ENCODE results near the gene CCDC157. TPM values are rescaled to one million over a fixed set of nuclear protein-coding genes. Genes with fewer than 3 reads are reported as not detected.

The CCDC157 gene
- total RNA-seq, 1 donor from 2014 or later: 3.7 TPM

- Histone ChIP-seq H3K4me2 (no peak overlapping the region), H3K79me2 (ENCODE audit: low read depth) (no peaks in the 10 kb centered on the region), H3K27ac (no peak overlapping the region), H3K9ac (no peak overlapping the region), H2AFZ (replicated peaks) (no peak overlapping the region), H3K4me3 (no peak overlapping the region), H3K36me3 (no peaks in the 10 kb centered on the region), H3K9me3 (ENCODE audit: low read depth) (no peaks in the 10 kb centered on the region), H3K27me3 (no peaks in the 10 kb centered on the region), H4K20me1 (ENCODE audit: low read depth) (no peaks in the 10 kb centered on the region), H3F3A (ENCODE audit: low read depth) (peaks cover 7% of the 10 kb centered on the region), H3K4me1 (peaks cover 8% of the 10 kb centered on the region)
- H3K27ac Mint-ChIP-seq: no peak overlapping the region
- no peaks in the 10 kb centered on the region for H3K9me3 Mint-ChIP-seq
- peaks cover 23% of the 10 kb centered on the region for H3K4me1 Mint-ChIP-seq
- TF ChIP-seq EZH2 (IDR thresholded peaks at IDR 0.05) (no peak), CTCF (IDR thresholded peaks at IDR 0.05) (no peak), EZH2phosphoT487 (IDR thresholded peaks at IDR 0.05) (no peak)
- no peaks in the 10 kb centered on the region for H3K27me3 Mint-ChIP-seq (ENCODE audit: insufficient read depth, low read depth)
- H3K36me3 Mint-ChIP-seq: peaks cover 22% of the 10 kb centered on the region
- no peak for DNase-seq (ENCODE audit: low spot score)
- no peak overlapping the region for H3K4me3 Mint-ChIP-seq
Measured at GRCh38 chr22:30406400-30406799, 49.6 kb downstream of the CCDC157 start.

GRCh38 chr22:30408388-30409102 is 51.7 kb downstream of the CCDC157 start:
- H3K9ac ChIP-seq: no peak overlapping the region
- H3K4me3 Mint-ChIP-seq: no peak overlapping the region

GRCh38 chr22:30411780-30412179 is 55.0 kb downstream of the CCDC157 start:
- no peaks in the 10 kb centered on the region for H3K4me1 Mint-ChIP-seq
- TF ChIP-seq CTCF (IDR thresholded peaks at IDR 0.05) (no peak), EZH2phosphoT487 (IDR thresholded peaks at IDR 0.05) (no peak), EZH2 (IDR thresholded peaks at IDR 0.05) (no peak)
- no peaks in the 10 kb centered on the region for H4K20me1 ChIP-seq (ENCODE audit: low read depth)
- no peak overlapping the region for H3K4me3 Mint-ChIP-seq
- H3K27ac ChIP-seq: no peak overlapping the region
- no peaks in the 10 kb centered on the region for H3K27me3 ChIP-seq
- no peaks in the 10 kb centered on the region for H3K9me3 Mint-ChIP-seq
- H3K79me2 ChIP-seq (ENCODE audit: low read depth): no peaks in the 10 kb centered on the region
- no peak overlapping the region for H3K4me2 ChIP-seq
- no peak overlapping the region for H2AFZ ChIP-seq (replicated peaks)
- no peaks in the 10 kb centered on the region for H3K4me1 ChIP-seq
- DNase-seq (ENCODE audit: low spot score): no peak
- peaks cover 33% of the 10 kb centered on the region for H3K36me3 Mint-ChIP-seq
- no peaks in the 10 kb centered on the region for H3K9me3 ChIP-seq (ENCODE audit: low read depth)
- no peak overlapping the region for H3K4me3 ChIP-seq
- H3K27me3 Mint-ChIP-seq (ENCODE audit: insufficient read depth, low read depth): no peaks in the 10 kb centered on the region
- no peaks in the 10 kb centered on the region for H3K36me3 ChIP-seq
- no peaks in the 10 kb centered on the region for H3F3A ChIP-seq (ENCODE audit: low read depth)
- no peak overlapping the region for H3K9ac ChIP-seq
- H3K27ac Mint-ChIP-seq: no peak overlapping the region

More at GRCh38 chr22:30408388-30409102, 51.7 kb downstream of the CCDC157 start:
- Mint-ChIP-seq H3K27me3 (ENCODE audit: insufficient read depth, low read depth) (no peaks in the 10 kb centered on the region), H3K4me1 (peaks cover 16% of the 10 kb centered on the region), H3K9me3 (no peaks in the 10 kb centered on the region), H3K36me3 (peaks cover 30% of the 10 kb centered on the region), H3K27ac (no peak overlapping the region)
- Histone ChIP-seq H3K79me2 (ENCODE audit: low read depth) (no peaks in the 10 kb centered on the region), H3K4me1 (no peaks in the 10 kb centered on the region), H3K36me3 (no peaks in the 10 kb centered on the region), H3F3A (ENCODE audit: low read depth) (no peaks in the 10 kb centered on the region), H3K27ac (no peak overlapping the region), H3K4me3 (no peak overlapping the region), H2AFZ (replicated peaks) (no peak overlapping the region), H4K20me1 (ENCODE audit: low read depth) (no peaks in the 10 kb centered on the region), H3K27me3 (no peaks in the 10 kb centered on the region), H3K9me3 (ENCODE audit: low read depth) (no peaks in the 10 kb centered on the region), H3K4me2 (no peak overlapping the region)
- no peak for TF ChIP-seq CTCF (IDR thresholded peaks at IDR 0.05)
- no peak for TF ChIP-seq EZH2 (IDR thresholded peaks at IDR 0.05)
- TF ChIP-seq EZH2phosphoT487 (IDR thresholded peaks at IDR 0.05): no peak
- DNase-seq (ENCODE audit: low spot score): no peak

Data from neural progenitor cell (in vitro differentiated cells).